ENCODE results near the gene ADGRB3.

DNA sequence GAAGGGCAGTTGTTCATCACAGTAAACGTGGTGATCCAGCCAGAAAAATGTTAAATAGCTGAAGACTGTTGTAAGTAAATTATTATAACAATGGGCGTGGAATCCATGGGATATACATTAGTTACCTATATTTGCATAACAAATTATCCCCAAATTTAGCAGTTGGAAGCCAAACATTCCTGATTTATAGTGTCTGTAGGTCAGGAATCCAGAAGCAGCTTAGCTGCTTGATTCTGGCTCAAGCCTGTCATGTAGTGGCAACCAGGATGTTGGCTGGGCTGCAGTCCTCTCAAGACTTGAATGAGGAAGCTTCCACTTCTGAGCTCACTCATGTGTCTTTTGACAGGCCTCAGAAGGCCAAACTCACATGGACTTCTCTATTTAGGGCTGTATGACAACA lies 6.9 kb upstream of the ADGRB3 start:
- TF ChIP-seq, protein P1, sequence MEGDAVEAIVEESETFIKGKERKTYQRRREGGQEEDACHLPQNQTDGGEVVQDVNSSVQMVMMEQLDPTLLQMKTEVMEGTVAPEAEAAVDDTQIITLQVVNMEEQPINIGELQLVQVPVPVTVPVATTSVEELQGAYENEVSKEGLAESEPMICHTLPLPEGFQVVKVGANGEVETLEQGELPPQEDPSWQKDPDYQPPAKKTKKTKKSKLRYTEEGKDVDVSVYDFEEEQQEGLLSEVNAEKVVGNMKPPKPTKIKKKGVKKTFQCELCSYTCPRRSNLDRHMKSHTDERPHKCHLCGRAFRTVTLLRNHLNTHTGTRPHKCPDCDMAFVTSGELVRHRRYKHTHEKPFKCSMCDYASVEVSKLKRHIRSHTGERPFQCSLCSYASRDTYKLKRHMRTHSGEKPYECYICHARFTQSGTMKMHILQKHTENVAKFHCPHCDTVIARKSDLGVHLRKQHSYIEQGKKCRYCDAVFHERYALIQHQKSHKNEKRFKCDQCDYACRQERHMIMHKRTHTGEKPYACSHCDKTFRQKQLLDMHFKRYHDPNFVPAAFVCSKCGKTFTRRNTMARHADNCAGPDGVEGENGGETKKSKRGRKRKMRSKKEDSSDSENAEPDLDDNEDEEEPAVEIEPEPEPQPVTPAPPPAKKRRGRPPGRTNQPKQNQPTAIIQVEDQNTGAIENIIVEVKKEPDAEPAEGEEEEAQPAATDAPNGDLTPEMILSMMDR (IDR thresholded peaks at IDR 0.05; ENCODE audit: low read depth, low read length, missing input control) = no peak
- no peak for TF ChIP-seq RAD21 (IDR thresholded peaks at IDR 0.05)
- TF ChIP-seq, protein P2, sequence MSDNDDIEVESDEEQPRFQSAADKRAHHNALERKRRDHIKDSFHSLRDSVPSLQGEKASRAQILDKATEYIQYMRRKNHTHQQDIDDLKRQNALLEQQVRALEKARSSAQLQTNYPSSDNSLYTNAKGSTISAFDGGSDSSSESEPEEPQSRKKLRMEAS (IDR thresholded peaks at IDR 0.05) = no peak
- TF ChIP-seq, protein P3, sequence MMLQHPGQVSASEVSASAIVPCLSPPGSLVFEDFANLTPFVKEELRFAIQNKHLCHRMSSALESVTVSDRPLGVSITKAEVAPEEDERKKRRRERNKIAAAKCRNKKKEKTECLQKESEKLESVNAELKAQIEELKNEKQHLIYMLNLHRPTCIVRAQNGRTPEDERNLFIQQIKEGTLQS (IDR thresholded peaks at IDR 0.05) = no peak
- TF ChIP-seq GABPA (IDR thresholded peaks at IDR 0.05 in 1 of 2, conservative IDR thresholded peaks at IDR 0.05 in 1 of 2) = no peak
- TF ChIP-seq TAF1 (conservative IDR thresholded peaks at IDR 0.05) = no peak
